Adrenal gland (tissue), 5 donors: ENCODE measurements around the gene MAPKAPK5.
"Not testable (repeated sequence)": the region's sequence is repeated elsewhere in the genome, so short reads cannot be mapped to it uniquely, and the experiment has no call there.

Source experiments
- CTCF ChIP-seq, 6 experiments: fragments of 450-650 bp in 4 of 6; fragments of 200-600 bp in 2 of 6; sonication (generic) in 1 of 6; IDR thresholded peaks; 1 replicate in 5 of 6; 2 replicates in 1 of 6; pipeline versions ENCODE4 v1.5.1 to v1.8.0; 2016 to 2021; ENCODE audit warnings: antibody characterized with exemption in 6 of 6, mild to moderate bottlenecking in 2 of 6, moderate library complexity in 1 of 6
- POLR2A ChIP-seq, 2 donors: fragments of 450-650 bp; IDR thresholded peaks; one replicate each; pipeline ENCODE4 v1.6.1; 2017; ENCODE audit warnings: antibody characterized with exemption in 2 of 2, mild to moderate bottlenecking in 2 of 2, moderate library complexity in 1 of 2
- donor health status: DM: no; HTN: no; CAD: no.

- TF ChIP-seq CTCF, POLR2A (IDR thresholded peaks at IDR 0.05): not testable (repeated sequence)
Measured at GRCh38 chr12:111950961-111951676, 109.1 kb downstream of the MAPKAPK5 start.
